ENCODE measurements around the gene LTBP2. TPM values are rescaled to one million over a fixed set of nuclear protein-coding genes. Genes with fewer than 3 reads are reported as not detected.

The LTBP2 gene
- total and polyA plus RNA-seq, 7 donors: 2.4 to 51.4 (median 11.8) TPM

DNA sequence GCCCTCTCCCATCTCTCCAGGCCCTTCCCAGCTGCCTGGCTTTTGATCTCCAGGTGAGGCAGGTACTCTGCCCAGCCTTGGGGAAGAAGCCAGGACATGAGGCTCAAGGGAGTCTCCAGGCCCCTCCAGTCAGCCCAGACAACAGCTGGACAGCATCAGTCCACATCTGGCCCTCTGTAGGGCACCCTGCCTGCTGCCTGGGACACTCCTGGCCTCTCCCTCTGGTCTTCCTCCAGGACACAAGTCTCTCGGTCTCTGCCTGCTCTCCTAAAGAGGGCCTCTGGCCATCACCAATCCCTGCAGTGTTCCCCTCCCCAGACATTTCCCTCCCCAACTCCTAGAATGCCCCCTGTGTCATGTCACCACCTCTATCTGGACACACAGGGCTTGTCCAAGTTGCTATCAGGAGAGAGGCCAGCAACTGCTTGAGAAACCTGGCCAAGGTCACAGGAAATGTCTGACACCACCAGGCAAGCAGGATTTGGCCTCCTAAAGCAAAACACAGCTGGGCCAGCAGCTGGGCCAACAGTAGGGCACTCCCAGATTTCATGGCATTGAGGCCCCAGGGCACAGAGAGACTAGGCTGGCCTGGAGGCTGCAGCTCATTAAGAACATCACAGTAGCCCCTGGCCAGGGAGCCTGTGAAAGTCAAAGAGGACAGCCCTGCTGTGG, 29.0 kb downstream of the LTBP2 start:
- Histone ChIP-seq H3K27me3 (ENCODE audit: insufficient read depth in 3 of 3, low read length in 2 of 3) (no peaks in the 10 kb centered on the region), H3K36me3 (ENCODE audit: insufficient read depth in 1 of 2, low read depth in 1 of 2) (no peaks in the 10 kb centered on the region), H3K27ac (no peak overlapping the region), H3K4me3 (no peak overlapping the region), H3K4me1 (peaks cover 3% of the 10 kb centered on the region), H3K9me3 (no peaks in the 10 kb centered on the region)
- TF ChIP-seq, protein P1, sequence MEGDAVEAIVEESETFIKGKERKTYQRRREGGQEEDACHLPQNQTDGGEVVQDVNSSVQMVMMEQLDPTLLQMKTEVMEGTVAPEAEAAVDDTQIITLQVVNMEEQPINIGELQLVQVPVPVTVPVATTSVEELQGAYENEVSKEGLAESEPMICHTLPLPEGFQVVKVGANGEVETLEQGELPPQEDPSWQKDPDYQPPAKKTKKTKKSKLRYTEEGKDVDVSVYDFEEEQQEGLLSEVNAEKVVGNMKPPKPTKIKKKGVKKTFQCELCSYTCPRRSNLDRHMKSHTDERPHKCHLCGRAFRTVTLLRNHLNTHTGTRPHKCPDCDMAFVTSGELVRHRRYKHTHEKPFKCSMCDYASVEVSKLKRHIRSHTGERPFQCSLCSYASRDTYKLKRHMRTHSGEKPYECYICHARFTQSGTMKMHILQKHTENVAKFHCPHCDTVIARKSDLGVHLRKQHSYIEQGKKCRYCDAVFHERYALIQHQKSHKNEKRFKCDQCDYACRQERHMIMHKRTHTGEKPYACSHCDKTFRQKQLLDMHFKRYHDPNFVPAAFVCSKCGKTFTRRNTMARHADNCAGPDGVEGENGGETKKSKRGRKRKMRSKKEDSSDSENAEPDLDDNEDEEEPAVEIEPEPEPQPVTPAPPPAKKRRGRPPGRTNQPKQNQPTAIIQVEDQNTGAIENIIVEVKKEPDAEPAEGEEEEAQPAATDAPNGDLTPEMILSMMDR (IDR thresholded peaks at IDR 0.05): no peak
- intact Hi-C loops (cut with DNase I): no loop called here
- DNase-seq (peak; percentile 60 to 72), ATAC-seq (peak; percentile 40 to 74 (median 54))
- 31 to 62% (median 35%) methylated on average over 1 of the region's 1 CpG for WGBS, 3 donors

GRCh38 chr14:74580275-74580672, 31.8 kb downstream of the LTBP2 start:
- H3K27me3 ChIP-seq (ENCODE audit: insufficient read depth in 3 of 3, low read length in 2 of 3): no peaks in the 10 kb centered on the region
- TF ChIP-seq, protein P1 (IDR thresholded peaks at IDR 0.05): no peak
- H3K27ac ChIP-seq: no peak overlapping the region
- H3K9me3 ChIP-seq: no peaks in the 10 kb centered on the region
- H3K4me3 ChIP-seq: no peak overlapping the region
- H3K4me1 ChIP-seq: peaks cover 3% of the 10 kb centered on the region
- intact Hi-C loops (cut with DNase I): no loop called here
- no peaks in the 10 kb centered on the region for H3K36me3 ChIP-seq (ENCODE audit: insufficient read depth in 1 of 2, low read depth in 1 of 2)
- DNase-seq: no peak
- WGBS, 3 donors: 91% methylated on average over 4 of the region's 4 CpGs
- no peak for ATAC-seq

- no peaks in the 10 kb centered on the region for H3K27me3 ChIP-seq (ENCODE audit: insufficient read depth in 3 of 3, low read length in 2 of 3)
- no peak overlapping the region for H3K4me3 ChIP-seq
- H3K36me3 ChIP-seq (ENCODE audit: insufficient read depth in 1 of 2, low read depth in 1 of 2): no peaks in the 10 kb centered on the region
- WGBS, 3 donors: 91 to 94% (median 93%) methylated on average over 12 of the region's 12 CpGs
- no peaks in the 10 kb centered on the region for H3K9me3 ChIP-seq
- TF ChIP-seq, protein P1 (IDR thresholded peaks at IDR 0.05): no peak
- intact Hi-C loops (cut with DNase I): no loop called here
- ATAC-seq (no peak), DNase-seq (peak in 1 of 2 donors; percentile 20)
- H3K27ac ChIP-seq: no peak overlapping the region
- H3K4me1 ChIP-seq: peaks cover 3% of the 10 kb centered on the region
These were observed 32.4 kb downstream of the LTBP2 start for GRCh38 chr14:74579447-74580274.

- Histone ChIP-seq H3K9me3 (no peaks in the 10 kb centered on the region), H3K4me3 (no peak overlapping the region), H3K27ac (no peak overlapping the region), H3K36me3 (ENCODE audit: insufficient read depth in 1 of 2, low read depth in 1 of 2) (no peaks in the 10 kb centered on the region), H3K27me3 (ENCODE audit: insufficient read depth in 3 of 3, low read length in 2 of 3) (no peaks in the 10 kb centered on the region), H3K4me1 (peaks cover 2% of the 10 kb centered on the region)
- TF ChIP-seq, protein P1 (IDR thresholded peaks at IDR 0.05): no peak
- ATAC-seq: no peak
- intact Hi-C loops (cut with DNase I): no loop called here
- 68 to 77% (median 72%) methylated on average over 5 of the region's 5 CpGs for WGBS, 3 donors
- DNase-seq: peak in 1 of 2 donors; percentile 28
These were observed 33.6 kb downstream of the LTBP2 start for GRCh38 chr14:74578479-74578878.
